Karpas-422 (cell line): Measurements from ENCODE around the gene G6PC2. TPM values are rescaled to one million over a fixed set of nuclear protein-coding genes. Genes with fewer than 3 reads are reported as not detected.

ENCODE experiments used
- DNase-seq: peaks from one replicate; pipeline ENCODE4 v3.0.0-alpha.2; 2015
- H2AFZ ChIP-seq: fragments of 200-600 bp; sonication (generic); 2 replicates; pipeline ENCODE4 v1.6.1; 2014; ENCODE audit warnings: antibody characterized with exemption, low read length, mixed read lengths
- H3K27ac ChIP-seq: fragments of 200-600 bp; sonication (generic); 2 replicates; pipeline ENCODE4 v1.5.1; 2014; ENCODE audit warnings: mild to moderate bottlenecking, low read length, moderate library complexity
- H3K27me3 ChIP-seq: fragments of 200-600 bp; sonication (generic); 2 replicates; pipeline ENCODE4 v1.6.1; 2014; ENCODE audit warnings: low read length, mixed read lengths
- H3K36me3 ChIP-seq: fragments of 200-600 bp; sonication (generic); 2 replicates; pipeline ENCODE4 v1.6.1; 2014; ENCODE audit warnings: low read length, mixed read lengths; ENCODE audit not compliant: insufficient read depth
- H3K4me1 ChIP-seq: fragments of 200-600 bp; sonication (generic); 2 replicates; pipeline ENCODE4 v1.6.1; 2014; ENCODE audit warnings: mild to moderate bottlenecking, low read length, mixed read lengths
- H3K4me2 ChIP-seq: fragments of 200-600 bp; sonication (generic); 2 replicates; pipeline ENCODE4 v1.6.1; 2014; ENCODE audit warnings: low read length, low read depth, mild to moderate bottlenecking; ENCODE audit not compliant: poor library complexity, severe bottlenecking
- H3K4me3 ChIP-seq: fragments of 200-600 bp; sonication (generic); 2 replicates; pipeline ENCODE4 v1.5.1; 2014; ENCODE audit warnings: mild to moderate bottlenecking, antibody characterized with exemption, low read length, mixed read lengths
- H3K79me2 ChIP-seq: fragments of 200-600 bp; sonication (generic); 2 replicates; pipeline ENCODE4 v1.6.1; 2014; ENCODE audit warnings: mild to moderate bottlenecking, low read length, mixed read lengths
- H3K9ac ChIP-seq: fragments of 200-600 bp; sonication (generic); 2 replicates; pipeline ENCODE4 v1.6.0; 2014; ENCODE audit warnings: low read length
- H3K9me2 ChIP-seq: fragments of 200-600 bp; sonication (generic), shearing (Covaris generic); replicated peaks from 2 replicates; pipeline ENCODE4 v1.6.0; 2014; ENCODE audit warnings: mild to moderate bottlenecking, low read length, moderate library complexity; ENCODE audit not compliant: insufficient read depth
- H3K9me3 ChIP-seq: fragments of 300-700, 200-600 bp; sonication (generic); 2 replicates; pipeline ENCODE4 v1.6.1; 2014; ENCODE audit warnings: low read length, mixed read lengths
- H4K20me1 ChIP-seq: fragments of 200-600 bp; sonication (generic); 2 replicates; pipeline ENCODE4 v1.6.1; 2014; ENCODE audit warnings: mild to moderate bottlenecking, antibody characterized with exemption, low read length, low read depth; ENCODE audit not compliant: insufficient read depth
- total RNA-seq: library from RNA; depleted of rRNA; stranded (reverse); fragments of >200 nt; shearing (Covaris generic); gene quantifications from 2 replicates; pipeline ENCODE4 v1.2.3, GENCODE V29; 2014; ENCODE audit warnings: low replicate concordance; rRNA removed

Gene G6PC2
- total RNA-seq, 1 experiment from 2014 or later = not detected

DNA sequence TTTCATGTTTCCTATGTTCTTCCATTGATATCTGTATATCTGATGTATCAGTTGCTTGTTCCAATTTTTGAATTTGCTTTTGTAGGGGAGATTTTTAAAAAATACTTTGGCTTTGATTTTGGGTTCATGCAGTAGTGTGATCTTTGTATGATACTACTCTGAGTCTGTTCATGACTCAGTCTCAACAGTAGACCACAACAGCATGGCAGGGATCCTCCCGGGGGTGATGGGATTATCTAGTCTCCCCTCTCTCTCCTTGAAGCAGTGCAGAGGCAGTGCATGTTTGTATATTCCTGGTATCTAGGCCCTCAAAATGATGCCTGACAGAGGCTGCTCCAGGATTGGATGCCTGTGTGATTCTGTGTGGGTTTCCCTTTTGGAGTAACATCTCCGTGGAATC, 55.3 kb downstream of the G6PC2 start:
- H2AFZ ChIP-seq = no peak overlapping the region

More for the DNA sequence above, 55.3 kb downstream of the G6PC2 start:
- no peak for DNase-seq
- H3K4me1 ChIP-seq = no peaks in the 10 kb centered on the region
- no peak overlapping the region for H3K4me3 ChIP-seq
- H4K20me1 ChIP-seq = no peaks in the 10 kb centered on the region
- H3K27me3 ChIP-seq = no peaks in the 10 kb centered on the region
- H3K9me2 ChIP-seq = no peaks in the 10 kb centered on the region
- no peaks in the 10 kb centered on the region for H3K9me3 ChIP-seq
- no peak overlapping the region for H3K4me2 ChIP-seq
- H3K9ac ChIP-seq = no peak overlapping the region
- no peaks in the 10 kb centered on the region for H3K36me3 ChIP-seq
- H3K27ac ChIP-seq = no peak overlapping the region
- H3K79me2 ChIP-seq = no peaks in the 10 kb centered on the region

Other genes starting within 250 kb of the G6PC2 start
- not detected in 2 replicates for gene NOSTRIN, start 98.7 kb upstream of the G6PC2 start, total RNA-seq
- gene SPC25, start 10.9 kb upstream of the G6PC2 start, total RNA-seq = 5.4 and 17.5 TPM in 2 replicates
- gene ABCB11, start 130.0 kb downstream of the G6PC2 start, total RNA-seq = 0.07 TPM in 1 of 2 replicates, not detected in the other
- gene DHRS9, start 168.3 kb downstream of the G6PC2 start, total RNA-seq = 0.40 and 2.1 TPM in 2 replicates